Measurements from ENCODE around the gene PNPLA2. TPM values are rescaled to one million over a fixed set of nuclear protein-coding genes. Genes with fewer than 3 reads are reported as not detected.

The PNPLA2 gene
- total RNA-seq, 4 donors from 2014 or later = 58.9 to 93.3 (median 91.7) TPM

GRCh38 chr11:800473-800872 lies 18.2 kb upstream of the PNPLA2 start:
- Histone ChIP-seq H3K36me3 (peaks cover 0 to 41% of the 10 kb centered on the region in 2 donors), H3K9me3 (no peaks in the 10 kb centered on the region), H3K27me3 (peaks cover 0 to 6% (median 3%) of the 10 kb centered on the region in 3 donors), H3K4me3 (no peak overlapping the region), H3K27ac (no peak overlapping the region), H3K4me1 (peaks cover 23 to 44% of the 10 kb centered on the region in 2 donors)
- in situ Hi-C loops (cut with MboI; ENCODE audit: low sequenced_read_pairs in 4 of 4) (no loop called here), intact Hi-C loops (cut with DNase I; ENCODE audit: low total_unique reads) (no loop called here)
- TF ChIP-seq CTCF (IDR thresholded peaks at IDR 0.05 in 4 of 5, conservative IDR thresholded peaks at IDR 0.05 in 1 of 5) = no peak
- no peak for TF ChIP-seq POLR2A (IDR thresholded peaks at IDR 0.05)
- DNase-seq (no peak), ATAC-seq (no peak)

- TF ChIP-seq CTCF (IDR thresholded peaks at IDR 0.05 in 4 of 5, conservative IDR thresholded peaks at IDR 0.05 in 1 of 5) (no peak), POLR2A (IDR thresholded peaks at IDR 0.05) (no peak)
- no peaks in the 10 kb centered on the region for H3K9me3 ChIP-seq
- peaks cover 0 to 41% of the 10 kb centered on the region in 2 donors for H3K36me3 ChIP-seq
- intact Hi-C loops (cut with DNase I; ENCODE audit: low total_unique reads) = no loop called here
- no peaks in the 10 kb centered on the region for H3K27me3 ChIP-seq
- H3K4me3 ChIP-seq = no peak overlapping the region
- no peak overlapping the region for H3K27ac ChIP-seq
- ATAC-seq = no peak
- H3K4me1 ChIP-seq = peaks cover 22 to 39% of the 10 kb centered on the region in 2 donors
- in situ Hi-C loops (cut with MboI; ENCODE audit: low sequenced_read_pairs in 4 of 4) = no loop called here
- no peak for DNase-seq
Observed at GRCh38 chr11:801097-801780, 17.5 kb upstream of the PNPLA2 start.

- Histone ChIP-seq H3K27me3 (no peaks in the 10 kb centered on the region), H3K27ac (no peak overlapping the region), H3K9me3 (no peaks in the 10 kb centered on the region), H3K36me3 (peaks cover 0 to 41% of the 10 kb centered on the region in 2 donors), H3K4me3 (no peak overlapping the region), H3K4me1 (peaks cover 20 to 30% of the 10 kb centered on the region in 2 donors)
- in situ Hi-C loops (cut with MboI; ENCODE audit: low sequenced_read_pairs in 4 of 4) = no loop called here
- DNase-seq = no peak
- TF ChIP-seq CTCF (IDR thresholded peaks at IDR 0.05 in 4 of 5, conservative IDR thresholded peaks at IDR 0.05 in 1 of 5) (no peak), POLR2A (IDR thresholded peaks at IDR 0.05) (no peak)
- intact Hi-C loops (cut with DNase I; ENCODE audit: low total_unique reads) = no loop called here
- no peak for ATAC-seq
Observed at GRCh38 chr11:802018-802617, 16.6 kb upstream of the PNPLA2 start.

- TF ChIP-seq POLR2A (IDR thresholded peaks at IDR 0.05) = no peak
- no peak for TF ChIP-seq CTCF (IDR thresholded peaks at IDR 0.05 in 4 of 5, conservative IDR thresholded peaks at IDR 0.05 in 1 of 5)
- Histone ChIP-seq H3K4me1 (peaks cover 19 to 23% of the 10 kb centered on the region in 2 donors), H3K36me3 (peaks cover 0 to 41% of the 10 kb centered on the region in 2 donors), H3K9me3 (no peaks in the 10 kb centered on the region), H3K27me3 (no peaks in the 10 kb centered on the region), H3K4me3 (no peak overlapping the region), H3K27ac (no peak overlapping the region)
- ATAC-seq (no peak), DNase-seq (no peak)
- in situ Hi-C loops (cut with MboI; ENCODE audit: low sequenced_read_pairs in 4 of 4) (no loop called here), intact Hi-C loops (cut with DNase I; ENCODE audit: low total_unique reads) (no loop called here)
Observed at GRCh38 chr11:802693-803466, 15.8 kb upstream of the PNPLA2 start.

Measured in gastrocnemius medialis (tissue), 4 donors.